Neuronal stem cell (in vitro differentiated cells): Measurements from ENCODE around the gene TNIK.
A peak's percentile ranks its signal among the peaks of the same experiment; 100 is the strongest.

Experiments used
- DNase-seq: peaks from one replicate; pipeline ENCODE4 v3.0.0-alpha.2; 2013; ENCODE audit warnings: low spot score
- H2AFZ ChIP-seq: one replicate; pipeline ENCODE4 v1.6.1; 2013; ENCODE audit warnings: mild to moderate bottlenecking, low read length, inconsistent platforms
- H2AK5ac ChIP-seq: 2 replicates; pipeline ENCODE4 v1.6.1; 2013; ENCODE audit warnings: low read depth, mild to moderate bottlenecking, inconsistent platforms, low read length, moderate library complexity, mixed read lengths
- H2BK120ac ChIP-seq: 2 replicates; pipeline ENCODE4 v1.6.1; 2013; ENCODE audit warnings: low read depth, mild to moderate bottlenecking, inconsistent platforms, low read length, moderate library complexity, mixed read lengths
- H2BK12ac ChIP-seq: one replicate; pipeline ENCODE4 v1.6.1; 2013; ENCODE audit warnings: low read length, inconsistent platforms
- H2BK15ac ChIP-seq: 2 replicates; pipeline ENCODE4 v1.6.1; 2013; ENCODE audit warnings: mild to moderate bottlenecking, low read length, inconsistent platforms, mixed read lengths
- H2BK5ac ChIP-seq: one replicate; pipeline ENCODE4 v1.6.1; 2013; ENCODE audit warnings: inconsistent platforms, mild to moderate bottlenecking, low read length, moderate library complexity
- H3K14ac ChIP-seq: one replicate; pipeline ENCODE4 v1.6.1; 2013; ENCODE audit warnings: low read length, inconsistent platforms
- H3K18ac ChIP-seq: 2 replicates; pipeline ENCODE4 v1.6.1; 2013; ENCODE audit warnings: low read length, inconsistent platforms
- H3K23ac ChIP-seq: 2 replicates; pipeline ENCODE4 v1.6.1; 2013; ENCODE audit warnings: low read depth, mild to moderate bottlenecking, mixed read lengths, low read length, inconsistent platforms; ENCODE audit not compliant: poor library complexity
- H3K27ac ChIP-seq: replicated peaks from 3 replicates; pipeline ENCODE4 v1.5.1; 2013; ENCODE audit warnings: low read length, inconsistent platforms
- H3K27me3 ChIP-seq, 3 experiments: 2 replicates each; pipeline ENCODE4 v1.6.1; 2013; ENCODE audit warnings: low read length in 3 of 3, mild to moderate bottlenecking in 2 of 3, inconsistent platforms in 1 of 3, low read depth in 1 of 3, mixed read lengths in 1 of 3, moderate library complexity in 1 of 3; ENCODE audit not compliant: control insufficient read depth in 3 of 3, insufficient read depth in 3 of 3
- H3K36me3 ChIP-seq, 2 donors: replicated peaks in 1 of 2; 2 replicates each; pipeline ENCODE4 v1.6.1; 2013; ENCODE audit warnings: low read length in 2 of 2; ENCODE audit not compliant: control insufficient read depth in 2 of 2, insufficient read depth in 2 of 2
- H3K4ac ChIP-seq: 2 replicates; pipeline ENCODE4 v1.6.1; 2013; ENCODE audit warnings: inconsistent platforms, mild to moderate bottlenecking, low read length, moderate library complexity
- H3K4me1 ChIP-seq, 2 donors: 1 replicate in 1 of 2; 2 replicates in 1 of 2; pipeline ENCODE4 v1.6.1; 2013; ENCODE audit warnings: low read length in 2 of 2, low read depth in 1 of 2; ENCODE audit not compliant: control insufficient read depth in 2 of 2, insufficient read depth in 1 of 2
- H3K4me2 ChIP-seq: one replicate; pipeline ENCODE4 v1.6.1; 2013; ENCODE audit warnings: mild to moderate bottlenecking, low read length, inconsistent platforms; ENCODE audit not compliant: insufficient read depth, poor library complexity, severe bottlenecking
- H3K4me3 ChIP-seq, 2 donors: 2 replicates each; pipeline ENCODE4 v1.5.1; 2013; ENCODE audit warnings: low read length in 2 of 2, mild to moderate bottlenecking in 2 of 2, inconsistent platforms in 1 of 2, moderate library complexity in 1 of 2
- H3K79me1 ChIP-seq: one replicate; pipeline ENCODE4 v1.6.1; 2013; ENCODE audit warnings: low read depth, mild to moderate bottlenecking, inconsistent platforms, low read length, moderate library complexity
- H3K9ac ChIP-seq: one replicate; pipeline ENCODE4 v1.6.1; 2013; ENCODE audit warnings: mild to moderate bottlenecking, low read depth, low read length, inconsistent platforms; ENCODE audit not compliant: poor library complexity
- H3K9me3 ChIP-seq, 2 donors: replicated peaks in 1 of 2; 2 replicates each; pipeline versions ENCODE3 to v1.6.1; 2013; ENCODE audit warnings: low read length in 2 of 2, mild to moderate bottlenecking in 2 of 2, inconsistent platforms in 1 of 2, low read depth in 1 of 2, mixed read lengths in 1 of 2, moderate library complexity in 1 of 2; ENCODE audit not compliant: control insufficient read depth in 2 of 2, insufficient read depth in 1 of 2
- H4K8ac ChIP-seq: one replicate; pipeline ENCODE4 v1.6.1; 2013; ENCODE audit warnings: low read depth, mild to moderate bottlenecking, inconsistent platforms, low read length, moderate library complexity
- H4K91ac ChIP-seq: one replicate; pipeline ENCODE4 v1.6.1; 2013; ENCODE audit warnings: low read length, low read depth, mild to moderate bottlenecking, inconsistent platforms; ENCODE audit not compliant: poor library complexity
- WGBS, 2 donors: extraction: QIAGEN DNeasy Blood & Tissue Kit; methylation state at CpG; one replicate each; pipeline ENCODE4 v1.1.7; 2013; ENCODE audit warnings: missing lambda C conversion rate in 2 of 2, mixed read lengths in 1 of 2; ENCODE audit not compliant: insufficient read length in 2 of 2, insufficient replicate concordance in 1 of 2; ENCODE audit errors: extremely low coverage in 2 of 2; 5-methylcytosine and 5-hydroxymethylcytosine counted together

Gene TNIK

DNA sequence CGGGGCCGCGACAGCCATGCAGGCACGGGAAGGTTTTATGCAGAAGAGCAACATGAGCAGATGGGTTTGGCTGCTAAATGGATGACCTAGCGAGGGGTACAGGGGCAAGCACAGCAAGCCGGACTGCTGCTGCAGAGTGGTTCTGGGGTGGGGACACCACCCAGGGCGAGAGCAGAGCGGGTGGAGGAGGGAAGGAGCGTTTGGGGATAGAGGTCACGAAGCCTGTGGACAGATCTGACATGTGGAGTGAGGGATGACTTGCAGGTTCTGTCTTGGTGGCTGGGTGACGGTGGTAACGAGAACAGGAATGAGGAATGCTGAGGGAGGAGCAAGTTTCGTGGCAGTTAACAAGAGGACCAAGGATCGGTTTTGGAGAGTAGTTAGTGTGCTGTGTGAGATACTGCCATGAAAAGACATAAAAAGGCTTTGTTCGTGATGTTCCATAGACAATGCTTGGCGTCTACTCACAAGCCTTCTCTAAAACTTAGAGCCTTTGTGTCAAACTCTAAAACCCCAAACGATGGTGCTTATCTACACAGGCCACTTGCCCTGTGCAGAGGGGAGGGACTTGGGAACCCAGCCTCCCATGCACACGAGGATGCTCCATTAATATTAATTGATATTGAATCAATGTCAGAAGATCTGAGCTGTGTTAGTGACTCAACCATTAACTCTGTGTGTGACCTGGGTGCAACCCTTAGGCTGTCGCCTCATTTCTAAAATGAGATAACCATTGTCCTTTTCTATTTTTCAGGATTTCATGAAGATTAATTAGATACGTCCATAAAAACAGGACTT lies 301.0 kb downstream of the TNIK start:
- Histone ChIP-seq H3K27ac (no peak overlapping the region), H3K4me2 (no peak overlapping the region), H3K79me1 (no peaks in the 10 kb centered on the region), H2AFZ (no peak overlapping the region), H3K18ac (peak overlapping the region; percentile 40), H3K27me3 (no peaks in the 10 kb centered on the region), H3K4me1 (peaks cover 0 to 8% of the 10 kb centered on the region in 2 donors), H4K8ac (no peak overlapping the region), H3K4me3 (no peak overlapping the region), H2BK120ac (no peak overlapping the region), H3K23ac (no peak overlapping the region), H4K91ac (no peak overlapping the region), H3K36me3 (peaks cover 0 to 91% of the 10 kb centered on the region in 2 donors), H3K9me3 (peaks cover 0 to 20% of the 10 kb centered on the region in 2 donors), H3K14ac (no peak overlapping the region), H3K4ac (no peak overlapping the region), H2BK15ac (no peak overlapping the region), H2BK12ac (no peak overlapping the region), H2AK5ac (peak overlapping the region; percentile 6), H2BK5ac (no peak overlapping the region), H3K9ac (no peak overlapping the region)
- no peak for DNase-seq
- no CpG with 5 or more reads among the region's 20 CpGs for WGBS, 2 donors

- H3K79me1 ChIP-seq, result no peaks in the 10 kb centered on the region
- peaks cover 0 to 8% of the 10 kb centered on the region in 2 donors for H3K4me1 ChIP-seq
- no peak overlapping the region for H2BK120ac ChIP-seq
- H4K91ac ChIP-seq, result no peak overlapping the region
- no peak overlapping the region for H3K4me3 ChIP-seq
- no peak overlapping the region for H3K14ac ChIP-seq
- H3K9ac ChIP-seq, result no peak overlapping the region
- H3K9me3 ChIP-seq, result peaks cover 0 to 7% of the 10 kb centered on the region in 2 donors
- DNase-seq, result no peak
- no peak overlapping the region for H2BK15ac ChIP-seq
- H3K18ac ChIP-seq, result no peak overlapping the region
- no peak overlapping the region for H3K4me2 ChIP-seq
- peaks cover 0 to 90% of the 10 kb centered on the region in 2 donors for H3K36me3 ChIP-seq
- H2AK5ac ChIP-seq, result no peak overlapping the region
- no CpG with 5 or more reads among the region's 3 CpGs for WGBS, 2 donors
- no peak overlapping the region for H2BK5ac ChIP-seq
- H2BK12ac ChIP-seq, result no peak overlapping the region
- no peak overlapping the region for H3K23ac ChIP-seq
- H3K4ac ChIP-seq, result no peak overlapping the region
- H3K27ac ChIP-seq, result no peak overlapping the region
- no peaks in the 10 kb centered on the region for H3K27me3 ChIP-seq
- H2AFZ ChIP-seq, result no peak overlapping the region
- H4K8ac ChIP-seq, result no peak overlapping the region
Measured at GRCh38 chr3:171157980-171158379, 302.2 kb downstream of the TNIK start.

GRCh38 chr3:171157286-171157685 lies 302.9 kb downstream of the TNIK start:
- H2BK12ac ChIP-seq, result peak overlapping the region; percentile 4
- no peak overlapping the region for H3K4me2 ChIP-seq
- no peak overlapping the region for H2BK120ac ChIP-seq
- no peak overlapping the region for H3K27ac ChIP-seq
- no peak overlapping the region for H3K9ac ChIP-seq
- no peak overlapping the region for H3K4me3 ChIP-seq
- H3K4me1 ChIP-seq, result peaks cover 0 to 8% of the 10 kb centered on the region in 2 donors
- no peak overlapping the region for H4K8ac ChIP-seq
- no peak overlapping the region for H2BK5ac ChIP-seq
- H3K36me3 ChIP-seq, result peaks cover 0 to 87% of the 10 kb centered on the region in 2 donors
- no peak overlapping the region for H2AK5ac ChIP-seq
- H3K9me3 ChIP-seq, result peaks cover 0 to under 1% of the 10 kb centered on the region in 2 donors
- H3K79me1 ChIP-seq, result no peaks in the 10 kb centered on the region
- H2AFZ ChIP-seq, result no peak overlapping the region
- H3K27me3 ChIP-seq, result no peaks in the 10 kb centered on the region
- H3K4ac ChIP-seq, result no peak overlapping the region
- no peak overlapping the region for H2BK15ac ChIP-seq
- no peak overlapping the region for H3K23ac ChIP-seq
- no peak for DNase-seq
- H4K91ac ChIP-seq, result no peak overlapping the region
- WGBS, 2 donors, result no CpG with 5 or more reads among the region's 14 CpGs
- H3K14ac ChIP-seq, result peak overlapping the region; percentile 11
- no peak overlapping the region for H3K18ac ChIP-seq

- no peak overlapping the region for H2AFZ ChIP-seq
- H4K91ac ChIP-seq, result no peak overlapping the region
- peaks cover 0 to 95% of the 10 kb centered on the region in 2 donors for H3K36me3 ChIP-seq
- no peak overlapping the region for H2BK5ac ChIP-seq
- H3K27me3 ChIP-seq, result no peaks in the 10 kb centered on the region
- no peaks in the 10 kb centered on the region for H3K79me1 ChIP-seq
- no peak overlapping the region for H3K27ac ChIP-seq
- H3K9ac ChIP-seq, result no peak overlapping the region
- peaks cover 0 to 8% of the 10 kb centered on the region in 2 donors for H3K4me1 ChIP-seq
- no peak overlapping the region for H2AK5ac ChIP-seq
- H3K9me3 ChIP-seq, result no peaks in the 10 kb centered on the region
- H4K8ac ChIP-seq, result no peak overlapping the region
- no peak overlapping the region for H3K23ac ChIP-seq
- no peak overlapping the region for H2BK120ac ChIP-seq
- no peak overlapping the region for H3K18ac ChIP-seq
- H3K4ac ChIP-seq, result no peak overlapping the region
- no peak for DNase-seq
- H3K4me2 ChIP-seq, result no peak overlapping the region
- no peak overlapping the region for H3K14ac ChIP-seq
- no peak overlapping the region for H3K4me3 ChIP-seq
- H2BK12ac ChIP-seq, result no peak overlapping the region
- no CpG with 5 or more reads among the region's 6 CpGs for WGBS, 2 donors
- no peak overlapping the region for H2BK15ac ChIP-seq
Measured at GRCh38 chr3:171156401-171157010, 303.7 kb downstream of the TNIK start.
